ENCODE results near the gene BTG1.

GRCh38 chr12:92145481-92145730 lies 240 bp downstream of the BTG1 start:
- TF ChIP-seq CTCF (IDR thresholded peaks at IDR 0.05): no peak
- no peak for TF ChIP-seq EP300 (IDR thresholded peaks at IDR 0.05)
- TF ChIP-seq POLR2AphosphoS5 (IDR thresholded peaks at IDR 0.05): no peak
- no peak for TF ChIP-seq POLR2A (IDR thresholded peaks at IDR 0.05)

All from sigmoid colon (tissue), 4 donors.